K562 (cell line): Measurements from ENCODE around the gene HPCAL1. TPM values are rescaled to one million over a fixed set of nuclear protein-coding genes. Genes with fewer than 3 reads are reported as not detected.

Experiments used
- ATAC-seq: fragments of 200-7000 bp; cut with Tn5 transposase; 3 replicates; pipeline ENCODE4 v1.9.1; 2020; ENCODE audit warnings: moderate library complexity
- BruUV-seq: library from RNA; stranded (reverse); fragments of 400-500 nt; replicated peaks from 2 replicates; lab custom pipeline; 2021; lab: Mats Ljungman, UMichigan
- CTCF ChIA-PET: fragments of 300-600 bp; formaldehyde crosslinking; extraction: SDS; loops from one replicate; lab custom pipeline; 2021; ENCODE audit warnings: low intra/inter-chr PET ratio; lab: Yijun Ruan, JAX
- POLR2A ChIA-PET: fragments of 300-600, 350-650 bp; sonication (Branson Sonifier 250); formaldehyde crosslinking; extraction: SDS; loops from one replicate; lab custom pipeline; 2021; ENCODE audit warnings: antibody characterized with exemption, inconsistent platforms; lab: Yijun Ruan, JAX
- DNase-seq, 4 experiments: peaks; one replicate each; pipeline versions ENCODE4 v3.0.0 to v3.0.0-alpha.2; 2011 to 2018; ENCODE audit warnings: low spot score in 3 of 4, mixed read lengths in 3 of 4; ENCODE audit errors: extremely low read depth in 1 of 4
- FAIRE-seq: peaks from 2 replicates; lab custom pipeline; 2011; peaks lifted over from hg19 to GRCh38; lab: Jason Lieb, UNC
- H2AFZ ChIP-seq: 2 replicates; pipeline ENCODE4 v1.6.0; 2011; ENCODE audit warnings: low read depth, low read length, control low read depth, inconsistent platforms
- H3K27ac ChIP-seq: fragments of 200-600 bp; 3 replicates; pipeline ENCODE4 v1.8.0; 2011; ENCODE audit warnings: low read depth, mild to moderate bottlenecking, control low read depth, inconsistent platforms, low read length, moderate library complexity, mixed read lengths; ENCODE audit errors: extremely low read depth
- H3K27me3 ChIP-seq, 2 experiments: fragments of 300-600 bp in 1 of 2; 2 replicates in 1 of 2; 3 replicates in 1 of 2; pipeline versions ENCODE4 v1.6.0 to v1.8.0; 2011; ENCODE audit warnings: inconsistent platforms in 2 of 2, low read length in 2 of 2, mild to moderate bottlenecking in 1 of 2, mixed read lengths in 1 of 2, moderate library complexity in 1 of 2; ENCODE audit not compliant: control insufficient read depth in 2 of 2, insufficient read depth in 2 of 2
- H3K36me3 ChIP-seq: fragments of 300-600 bp; 3 replicates; pipeline ENCODE4 v1.8.0; 2011; ENCODE audit warnings: mild to moderate bottlenecking, low read length, inconsistent platforms; ENCODE audit not compliant: control insufficient read depth, insufficient read depth
- H3K4me1 ChIP-seq, 2 experiments: fragments of 200-600 bp in 1 of 2; replicated peaks in 1 of 2; 2 replicates in 1 of 2; 3 replicates in 1 of 2; pipeline versions ENCODE4 v1.5.1 to v1.8.0; 2011; ENCODE audit warnings: inconsistent platforms in 2 of 2, low read length in 2 of 2, mild to moderate bottlenecking in 1 of 2, mixed read lengths in 1 of 2, moderate library complexity in 1 of 2; ENCODE audit not compliant: control insufficient read depth in 2 of 2, insufficient read depth in 2 of 2
- H3K4me2 ChIP-seq: 2 replicates; pipeline ENCODE4 v1.6.1; 2011; ENCODE audit warnings: low read length, control low read depth, inconsistent platforms, mixed read lengths; ENCODE audit not compliant: insufficient read depth
- H3K4me3 ChIP-seq: fragments of 200-600 bp; sonication (generic), shearing (Covaris generic); 2 replicates; pipeline ENCODE4 v1.5.1; 2016; ENCODE audit warnings: control low read depth, inconsistent platforms
- H3K79me2 ChIP-seq: fragments of 200-600 bp; 3 replicates; pipeline ENCODE4 v1.8.0; 2011; ENCODE audit warnings: low read length, inconsistent platforms; ENCODE audit not compliant: control insufficient read depth, insufficient read depth
- H3K9ac ChIP-seq, 2 experiments: 2 replicates each; pipeline versions ENCODE4 v1.6.0 to v1.6.1; 2011; ENCODE audit warnings: low read depth in 2 of 2, low read length in 2 of 2, control low read depth in 1 of 2, inconsistent platforms in 1 of 2, mild to moderate bottlenecking in 1 of 2, mixed read lengths in 1 of 2; ENCODE audit not compliant: insufficient read depth in 1 of 2
- H3K9me1 ChIP-seq: one replicate; pipeline ENCODE4 v1.6.0; 2011; ENCODE audit warnings: inconsistent platforms, mild to moderate bottlenecking, low read length, moderate library complexity; ENCODE audit not compliant: control insufficient read depth, insufficient read depth
- H3K9me3 ChIP-seq: replicated peaks from 2 replicates; pipeline ENCODE4 v1.5.1; 2011; ENCODE audit warnings: low read depth, low read length, inconsistent platforms; ENCODE audit not compliant: control insufficient read depth, insufficient read depth
- H4K20me1 ChIP-seq: replicated peaks from 2 replicates; pipeline ENCODE4 v1.6.1; 2011; ENCODE audit warnings: low read length, inconsistent platforms, mixed read lengths; ENCODE audit not compliant: control insufficient read depth, insufficient read depth
- ESRRB ChIP-seq: fragments of 250-450 bp; sonication (Bioruptor Pico); IDR thresholded peaks from 2 replicates; pipeline ENCODE4 v1.5.0; 2020; ENCODE audit warnings: mild to moderate bottlenecking, moderate library complexity, borderline replicate concordance
- NFIX ChIP-seq: fragments of 250-450 bp; sonication (Bioruptor Pico); IDR thresholded peaks from 2 replicates; pipeline ENCODE4 v1.4.0; 2020; ENCODE audit warnings: low read depth, mild to moderate bottlenecking, moderate library complexity
- SMARCC2 ChIP-seq: fragments of 450-650 bp; IDR thresholded peaks from 2 replicates; pipeline ENCODE4 v1.6.1; 2017; ENCODE audit warnings: antibody characterized with exemption, moderate library complexity, mild to moderate bottlenecking, low read depth
- TEAD1 ChIP-seq, 2 experiments: fragments of 450-650 bp in 1 of 2; sonication (generic) in 1 of 2; formaldehyde crosslinking; IDR thresholded peaks; 2 replicates each; pipeline versions ENCODE4 v1.4.0 to v1.8.0; 2020 to 2022; ENCODE audit warnings: mild to moderate bottlenecking in 2 of 2, missing genetic modification reagents in 1 of 2
- ZC3H8 ChIP-seq: fragments of 450-650 bp; IDR thresholded peaks from 2 replicates; pipeline ENCODE4 v1.6.1; 2017
- ZNF24 ChIP-seq: fragments of 450-650 bp; IDR thresholded peaks from 2 replicates; pipeline ENCODE4 v1.6.1; 2016
- WGBS: fragments of 100-300 bp; shearing (Covaris generic); methylation state at CpG from one replicate; pipeline ENCODE4 v1.1.6; 2016; ENCODE audit warnings: low coverage, mixed read lengths; ENCODE audit not compliant: insufficient coverage; ENCODE audit errors: missing lambda C conversion rate; 5-methylcytosine and 5-hydroxymethylcytosine counted together
- in situ Hi-C: fragments of 300-500 bp; cut with MboI; formaldehyde crosslinking; loops from 4 replicates; pipeline ENCODE4 v1.15.0; 2018; ENCODE audit warnings: inconsistent platforms, mixed read lengths
- intact Hi-C: fragments of 100-400 bp; cut with micrococcal nuclease; formaldehyde crosslinking; loops from 2 replicates; pipeline ENCODE4 v1.14.2; 2022
- polyA plus RNA-seq, 8 experiments: library from polyadenylated mRNA; depleted of rRNA in 4 of 8; stranded (reverse) in 5 of 8; unstranded in 3 of 8; fragments of >200 nt; fragmentation: Nextera tagmentation in 2 of 8; fragmentation: Illumina TruSeq in 1 of 8; extraction: Ambion mirVana in 2 of 8; extraction: Trizol in 1 of 8; gene quantifications; 2 replicates each; pipeline versions ENCODE4 v1.2.1 to v1.2.3, GENCODE V29; 2011 to 2014; ENCODE audit warnings: inconsistent platforms in 1 of 8, missing spikeins in 1 of 8
- total RNA-seq, 7 experiments: library from RNA; depleted of rRNA in 6 of 7; stranded (reverse); fragments of >200 nt in 6 of 7; fragmentation: Illumina TruSeq in 2 of 7; extraction: Trizol in 2 of 7; gene quantifications; 2 replicates each; pipeline versions ENCODE4 v1.2.1 to v1.2.3, GENCODE V29; 2011 to 2021; ENCODE audit warnings: low replicate concordance in 1 of 7
- TF ChIP-seq, protein P1 (sequence below): fragments of 450-650 bp; formaldehyde crosslinking; IDR thresholded peaks from 2 replicates; pipeline ENCODE4 v1.4.0; 2020; ENCODE audit warnings: mild to moderate bottlenecking, moderate library complexity

The HPCAL1 gene
- total and polyA plus RNA-seq, 9 of the 15 experiments (the other 6 are each of a cell fraction or from before 2014, with no cell fraction given): 2.7 to 65.5 (median 23.9) TPM

DNA sequence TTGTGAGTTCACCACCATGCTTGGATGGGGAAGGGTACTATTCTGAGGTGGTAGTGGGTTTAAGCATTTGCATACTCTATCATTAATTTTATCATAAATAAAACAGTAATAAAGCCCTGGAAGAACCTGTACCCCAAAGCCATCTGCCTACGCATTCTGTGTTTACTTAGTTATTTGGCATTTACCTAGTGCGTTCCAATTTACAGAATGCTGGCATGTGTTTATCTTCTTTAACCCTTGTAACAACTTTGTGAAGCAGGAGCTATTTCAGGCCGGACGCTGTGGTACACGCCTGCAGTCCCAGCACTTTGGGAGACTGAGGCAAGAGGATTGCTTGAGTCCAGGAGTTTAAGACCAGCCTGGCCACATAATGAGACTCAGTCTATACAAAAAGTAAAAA is 163.2 kb downstream of the HPCAL1 start:
- peaks cover 8% of the 10 kb centered on the region; the same call in 1 of the 2 replicates for H4K20me1 ChIP-seq
- H3K4me1 ChIP-seq: peaks cover 0 to 4% of the 10 kb centered on the region in 2 experiments; a peak in 1 of 5 replicates
- ATAC-seq (no peak), DNase-seq (no peak), FAIRE-seq (no peak)
- no peak overlapping the region for H3K4me2 ChIP-seq
- peaks cover 18 to 49% of the 10 kb centered on the region in 2 experiments for H3K27me3 ChIP-seq
- H2AFZ ChIP-seq: no peak overlapping the region
- in situ Hi-C loops: no loop called here
- TF ChIP-seq ZNF24 (no peak), SMARCC2 (no peak), ZC3H8 (no peak), ESRRB (CRISPR knock-in tag) (no peak), TEAD1 (CRISPR knock-in tag; IDR thresholded peaks at IDR 0.05) (no peak), NFIX (no peak)
- TF ChIP-seq, protein P1, sequence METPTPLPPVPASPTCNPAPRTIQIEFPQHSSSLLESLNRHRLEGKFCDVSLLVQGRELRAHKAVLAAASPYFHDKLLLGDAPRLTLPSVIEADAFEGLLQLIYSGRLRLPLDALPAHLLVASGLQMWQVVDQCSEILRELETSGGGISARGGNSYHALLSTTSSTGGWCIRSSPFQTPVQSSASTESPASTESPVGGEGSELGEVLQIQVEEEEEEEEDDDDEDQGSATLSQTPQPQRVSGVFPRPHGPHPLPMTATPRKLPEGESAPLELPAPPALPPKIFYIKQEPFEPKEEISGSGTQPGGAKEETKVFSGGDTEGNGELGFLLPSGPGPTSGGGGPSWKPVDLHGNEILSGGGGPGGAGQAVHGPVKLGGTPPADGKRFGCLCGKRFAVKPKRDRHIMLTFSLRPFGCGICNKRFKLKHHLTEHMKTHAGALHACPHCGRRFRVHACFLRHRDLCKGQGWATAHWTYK (CRISPR knock-in tag): no peak
- no TSS peak for BruUV-seq
- no peak overlapping the region for H3K9ac ChIP-seq
- ChIA-PET CTCF (no interaction called here), POLR2A (interaction anchor here (1.0 kb wide), 1 partner anchor 26 kb away, joined by 3 read pairs; no protein-coding TSS in a partner anchor)
- H3K79me2 ChIP-seq: no peaks in the 10 kb centered on the region
- no peaks in the 10 kb centered on the region for H3K9me3 ChIP-seq
- H3K27ac ChIP-seq: no peak overlapping the region
- 15% methylated on average over 5 of the region's 5 CpGs for WGBS
- peaks cover 5% of the 10 kb centered on the region for H3K9me1 ChIP-seq
- no peak overlapping the region for H3K4me3 ChIP-seq
- intact Hi-C loops: no loop called here
- H3K36me3 ChIP-seq: no peaks in the 10 kb centered on the region
